ENCODE results near the gene TAS2R3. TPM values are rescaled to one million over a fixed set of nuclear protein-coding genes. Genes with fewer than 3 reads are reported as not detected.

Gene TAS2R3
- total RNA-seq, 1 donor from 2014 or later = 1.5 TPM

Other genes with a start within 250 kb of the TAS2R3 start
- 144 and 147 TPM in 2 replicates for gene AGK, start 212.7 kb upstream of the TAS2R3 start, total RNA-seq
- gene DENND11, start 61.9 kb upstream of the TAS2R3 start, total RNA-seq = 32.0 and 32.8 TPM in 2 replicates
- gene WEE2, start 55.7 kb upstream of the TAS2R3 start, total RNA-seq = 0.05 TPM in 1 of 2 replicates, not detected in the other
- 244 and 245 TPM in 2 replicates for gene SSBP1, start 25.7 kb upstream of the TAS2R3 start, total RNA-seq
- 0.78 and 0.94 TPM in 2 replicates for gene TAS2R4, start 12.6 kb downstream of the TAS2R3 start, total RNA-seq
- 0.60 and 0.62 TPM in 2 replicates for gene TAS2R5, start 26.1 kb downstream of the TAS2R3 start, total RNA-seq
- gene PRSS37, start 77.4 kb downstream of the TAS2R3 start, total RNA-seq = not detected in 2 replicates
- gene OR9A4, start 152.3 kb downstream of the TAS2R3 start, total RNA-seq = not detected in 2 replicates
- not detected in 2 replicates for gene CLEC5A, start 182.9 kb downstream of the TAS2R3 start, total RNA-seq
- gene TAS2R38, start 209.7 kb downstream of the TAS2R3 start, total RNA-seq = not detected in 2 replicates
- gene MGAM, start 231.8 kb downstream of the TAS2R3 start, total RNA-seq = not detected in 2 replicates

Measured in activated T-helper 2 cell treated with anti-CD3 and anti-CD28 coated beads, Interferon-gamma antibody, Interleukin-2, Interleukin-4, amounts not matched to agents 10 μg/mL and 5 μg/mL and 100 μg/mL, durations not matched to agents 14 hours and 24 hours and 36 hours (primary cell).